Retina (tissue), 1 donor: ENCODE data around the gene ARHGAP27.

Experiments
- DNase-seq: peaks from one replicate; pipeline ENCODE4 v3.0.0-alpha.2; 2016

The ARHGAP27 gene

GRCh38 chr17:45429339-45430005 lies 3.2 kb downstream of the ARHGAP27 start:
- peak; percentile 61 for DNase-seq

GRCh38 chr17:45428931-45429338 lies 3.7 kb downstream of the ARHGAP27 start:
- peak; percentile 21 for DNase-seq

GRCh38 chr17:45428050-45428617 lies 4.5 kb downstream of the ARHGAP27 start:
- DNase-seq: peak; percentile 91

GRCh38 chr17:45427181-45427835 lies 5.4 kb downstream of the ARHGAP27 start:
- DNase-seq: no peak

- no peak for DNase-seq
Observed at GRCh38 chr17:45426561-45426960, 6.1 kb downstream of the ARHGAP27 start.

- DNase-seq: no peak
Observed at GRCh38 chr17:45425984-45426413, 6.7 kb downstream of the ARHGAP27 start.

- DNase-seq: peak; percentile 78
Observed at GRCh38 chr17:45425125-45425983, 7.3 kb downstream of the ARHGAP27 start.

GRCh38 chr17:45424769-45425124 lies 7.9 kb downstream of the ARHGAP27 start:
- no peak for DNase-seq

GRCh38 chr17:45423975-45424335 lies 8.7 kb downstream of the ARHGAP27 start:
- DNase-seq: no peak

GRCh38 chr17:45423304-45423974 lies 9.2 kb downstream of the ARHGAP27 start:
- no peak for DNase-seq

- DNase-seq: no peak
Observed at GRCh38 chr17:45414990-45415881, 17.4 kb downstream of the ARHGAP27 start.

GRCh38 chr17:45413498-45413923 lies 19.2 kb downstream of the ARHGAP27 start:
- no peak for DNase-seq

GRCh38 chr17:45411348-45412105 lies 21.1 kb downstream of the ARHGAP27 start:
- no peak for DNase-seq

- DNase-seq: no peak
Observed at GRCh38 chr17:45410144-45411091, 22.3 kb downstream of the ARHGAP27 start.

GRCh38 chr17:45409659-45410076 lies 23.0 kb downstream of the ARHGAP27 start:
- no peak for DNase-seq

GRCh38 chr17:45408611-45409421 lies 23.9 kb downstream of the ARHGAP27 start:
- no peak for DNase-seq

- DNase-seq: no peak
Observed at GRCh38 chr17:45406107-45406506, 26.6 kb downstream of the ARHGAP27 start.

GRCh38 chr17:45405250-45406086 lies 27.2 kb downstream of the ARHGAP27 start:
- peak; percentile 70 for DNase-seq
